Stimulated activated memory B cell treated with anti-CD40 and anti-IgM and Interleukin-4, amounts not matched to agents 10 μg/mL and 1 μg/mL and 100 μg/mL, for 72 hours (primary cell): ENCODE data around the gene NANOS2.
A peak's percentile ranks its signal among the peaks of the same experiment; 100 is the strongest.
"Not testable (repeated sequence)": the region's sequence is repeated elsewhere in the genome, so short reads cannot be mapped to it uniquely, and the experiment has no call there.

Experiments
- ATAC-seq: fragments of 150-1000 bp; cut with Tn5 transposase; 2 replicates; pipeline ENCODE4 v1.10.0; 2021
- H3K27ac Mint-ChIP-seq: one replicate; pipeline ENCODE4 v1.8.0; 2022; ENCODE audit warnings: mild to moderate bottlenecking, mixed read lengths
- H3K27me3 Mint-ChIP-seq: one replicate; pipeline ENCODE4 v1.8.0; 2022; ENCODE audit warnings: mixed read lengths
- H3K36me3 Mint-ChIP-seq: one replicate; pipeline ENCODE4 v1.8.0; 2022; ENCODE audit warnings: mixed read lengths
- H3K4me1 Mint-ChIP-seq: one replicate; pipeline ENCODE4 v1.8.0; 2022; ENCODE audit warnings: mixed read lengths
- H3K4me3 Mint-ChIP-seq: one replicate; pipeline ENCODE4 v1.8.0; 2022; ENCODE audit warnings: mild to moderate bottlenecking, moderate library complexity, mixed read lengths
- H3K9me3 Mint-ChIP-seq: one replicate; pipeline ENCODE4 v1.8.0; 2022; ENCODE audit warnings: mixed read lengths

NANOS2 gene

GRCh38 chr19:45906221-45906620 lies 8.4 kb downstream of the NANOS2 start:
- Mint-ChIP-seq H3K27ac (no peak overlapping the region), H3K9me3 (no peaks in the 10 kb centered on the region), H3K27me3 (peaks cover 27% of the 10 kb centered on the region), H3K36me3 (no peaks in the 10 kb centered on the region), H3K4me3 (no peak overlapping the region), H3K4me1 (peaks cover 14% of the 10 kb centered on the region)
- no peak for ATAC-seq

GRCh38 chr19:45905011-45905410 lies 9.6 kb downstream of the NANOS2 start:
- peaks cover 18% of the 10 kb centered on the region for H3K27me3 Mint-ChIP-seq
- no peaks in the 10 kb centered on the region for H3K9me3 Mint-ChIP-seq
- ATAC-seq, result no peak
- no peak overlapping the region for H3K4me3 Mint-ChIP-seq
- no peak overlapping the region for H3K27ac Mint-ChIP-seq
- H3K4me1 Mint-ChIP-seq, result peaks cover 24% of the 10 kb centered on the region
- peaks cover 7% of the 10 kb centered on the region for H3K36me3 Mint-ChIP-seq

GRCh38 chr19:45902651-45903625 lies 11.6 kb downstream of the NANOS2 start:
- peaks cover 26% of the 10 kb centered on the region for H3K4me1 Mint-ChIP-seq
- H3K9me3 Mint-ChIP-seq, result no peaks in the 10 kb centered on the region
- peak; percentile 91 for ATAC-seq
- H3K27ac Mint-ChIP-seq, result peak overlapping the region; percentile 86
- no peaks in the 10 kb centered on the region for H3K27me3 Mint-ChIP-seq
- peak overlapping the region; percentile 93 for H3K4me3 Mint-ChIP-seq
- H3K36me3 Mint-ChIP-seq, result peaks cover 17% of the 10 kb centered on the region

GRCh38 chr19:45901912-45902650 lies 12.5 kb downstream of the NANOS2 start, which contains the start of gene MYPOP:
Gene MYPOP (minus strand): TSS chr19:45902613. CDS start chr19:45901773, 840 bp downstream.
- Mint-ChIP-seq H3K4me1 (peaks cover 35% of the 10 kb centered on the region), H3K27me3 (no peaks in the 10 kb centered on the region), H3K27ac (peak within 1 kb of the TSS; percentile 86), H3K4me3 (peak within 1 kb of the TSS; percentile 93), H3K36me3 (peaks cover 17% of the 10 kb centered on the region), H3K9me3 (no peaks in the 10 kb centered on the region)
- ATAC-seq, result peak; percentile 1

GRCh38 chr19:45901432-45901911 lies 13.1 kb downstream of the NANOS2 start:
- Mint-ChIP-seq H3K27ac (peak overlapping the region; percentile 86), H3K9me3 (no peaks in the 10 kb centered on the region), H3K36me3 (peaks cover 17% of the 10 kb centered on the region), H3K4me3 (peak overlapping the region; percentile 50), H3K27me3 (no peaks in the 10 kb centered on the region), H3K4me1 (peaks cover 36% of the 10 kb centered on the region)
- ATAC-seq, result no peak

GRCh38 chr19:45900738-45901431 lies 13.7 kb downstream of the NANOS2 start:
- Mint-ChIP-seq H3K36me3 (peaks cover 17% of the 10 kb centered on the region), H3K4me3 (peak overlapping the region; percentile 18), H3K4me1 (peaks cover 36% of the 10 kb centered on the region), H3K27me3 (no peaks in the 10 kb centered on the region), H3K9me3 (no peaks in the 10 kb centered on the region), H3K27ac (no peak overlapping the region)
- ATAC-seq, result no peak

GRCh38 chr19:45899919-45900589 lies 14.5 kb downstream of the NANOS2 start:
- H3K27me3 Mint-ChIP-seq, result no peaks in the 10 kb centered on the region
- ATAC-seq, result no peak
- H3K4me3 Mint-ChIP-seq, result peak overlapping the region; percentile 23
- H3K4me1 Mint-ChIP-seq, result peaks cover 44% of the 10 kb centered on the region
- peaks cover 24% of the 10 kb centered on the region for H3K36me3 Mint-ChIP-seq
- no peaks in the 10 kb centered on the region for H3K9me3 Mint-ChIP-seq
- no peak overlapping the region for H3K27ac Mint-ChIP-seq

- no peak for ATAC-seq
- H3K27ac Mint-ChIP-seq, result no peak overlapping the region
- H3K27me3 Mint-ChIP-seq, result no peaks in the 10 kb centered on the region
- no peaks in the 10 kb centered on the region for H3K9me3 Mint-ChIP-seq
- no peak overlapping the region for H3K4me3 Mint-ChIP-seq
- H3K36me3 Mint-ChIP-seq, result peaks cover 27% of the 10 kb centered on the region
- H3K4me1 Mint-ChIP-seq, result peaks cover 46% of the 10 kb centered on the region
These were observed 15.3 kb downstream of the NANOS2 start for GRCh38 chr19:45899253-45899652.

- Mint-ChIP-seq H3K27ac (no peak overlapping the region), H3K4me3 (no peak overlapping the region), H3K36me3 (peaks cover 27% of the 10 kb centered on the region), H3K27me3 (no peaks in the 10 kb centered on the region), H3K4me1 (peaks cover 52% of the 10 kb centered on the region), H3K9me3 (no peaks in the 10 kb centered on the region)
- ATAC-seq, result no peak
These were observed 17.2 kb downstream of the NANOS2 start for GRCh38 chr19:45897261-45897812.

- H3K9me3 Mint-ChIP-seq, H3K27ac Mint-ChIP-seq, ATAC-seq, H3K4me3 Mint-ChIP-seq, H3K27me3 Mint-ChIP-seq: not testable (repeated sequence)
- Mint-ChIP-seq H3K4me1 (peaks cover 45% of the 10 kb centered on the region), H3K36me3 (peaks cover 27% of the 10 kb centered on the region)
These were observed 18.5 kb downstream of the NANOS2 start for GRCh38 chr19:45895983-45896599.

GRCh38 chr19:45895519-45895972 lies 19.0 kb downstream of the NANOS2 start:
- Mint-ChIP-seq H3K4me3 (no peak overlapping the region), H3K36me3 (peaks cover 26% of the 10 kb centered on the region), H3K9me3 (no peaks in the 10 kb centered on the region), H3K27ac (peak overlapping the region; percentile 60), H3K4me1 (peaks cover 40% of the 10 kb centered on the region), H3K27me3 (no peaks in the 10 kb centered on the region)
- ATAC-seq, result no peak

GRCh38 chr19:45890877-45891276 lies 23.7 kb downstream of the NANOS2 start:
- no peak for ATAC-seq
- H3K4me3 Mint-ChIP-seq, result no peak overlapping the region
- H3K9me3 Mint-ChIP-seq, result no peaks in the 10 kb centered on the region
- peaks cover 33% of the 10 kb centered on the region for H3K4me1 Mint-ChIP-seq
- no peaks in the 10 kb centered on the region for H3K27me3 Mint-ChIP-seq
- H3K27ac Mint-ChIP-seq, result no peak overlapping the region
- H3K36me3 Mint-ChIP-seq, result peaks cover 20% of the 10 kb centered on the region

GRCh38 chr19:45889210-45889885 lies 25.2 kb downstream of the NANOS2 start:
- ATAC-seq, result no peak
- H3K4me1 Mint-ChIP-seq, result peaks cover 23% of the 10 kb centered on the region
- H3K9me3 Mint-ChIP-seq, result no peaks in the 10 kb centered on the region
- peaks cover 10% of the 10 kb centered on the region for H3K36me3 Mint-ChIP-seq
- no peak overlapping the region for H3K4me3 Mint-ChIP-seq
- no peaks in the 10 kb centered on the region for H3K27me3 Mint-ChIP-seq
- H3K27ac Mint-ChIP-seq, result no peak overlapping the region
